NCI-H1436 (cell line): ENCODE results near the gene ZNF385B.

ENCODE experiments used
- DNase-seq: peaks from one replicate; lab custom pipeline; 2025; lab: John Stamatoyannopoulos, UW

The ZNF385B gene

GRCh38 chr2:179581605-179582004, 279.8 kb downstream of the ZNF385B start:
- DNase-seq, result no peak

GRCh38 chr2:179580378-179581146, 280.9 kb downstream of the ZNF385B start:
- DNase-seq, result no peak

- DNase-seq, result no peak
Observed at GRCh38 chr2:179579800-179580199, 281.6 kb downstream of the ZNF385B start.

DNA sequence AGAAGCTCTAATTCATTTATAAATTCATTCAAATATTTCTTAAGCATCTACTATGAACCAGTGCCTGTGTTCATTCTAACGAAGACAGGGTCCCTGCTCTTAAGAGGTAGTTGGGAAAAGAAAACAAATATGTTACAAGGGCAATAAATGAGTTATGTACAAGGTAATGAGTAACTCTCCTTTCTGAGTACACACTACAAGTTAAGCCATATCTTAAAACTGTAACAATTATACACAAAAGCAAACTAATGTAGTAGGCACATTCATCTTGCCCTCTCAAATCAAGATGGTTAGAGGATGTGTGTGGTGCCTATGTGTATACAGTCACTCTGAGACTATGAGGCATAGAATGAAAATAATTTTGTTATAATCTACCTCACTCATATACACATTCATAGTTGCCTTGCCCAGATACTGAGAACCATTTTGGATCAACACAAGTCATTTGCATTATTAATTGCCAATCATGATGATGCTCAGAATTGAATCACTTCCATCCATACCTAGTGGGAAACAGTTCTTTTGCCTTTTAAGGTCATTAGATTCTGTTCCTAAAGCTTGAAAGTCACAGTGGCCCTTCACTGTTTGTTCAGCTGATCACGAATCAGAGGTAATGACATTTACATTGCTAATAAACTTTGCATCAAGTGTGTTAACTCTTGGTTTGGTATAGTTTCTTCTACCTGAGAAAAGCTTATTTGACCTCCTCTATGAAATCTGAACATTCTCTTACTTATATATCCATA, 283.1 kb downstream of the ZNF385B start:
- no peak for DNase-seq

DNA sequence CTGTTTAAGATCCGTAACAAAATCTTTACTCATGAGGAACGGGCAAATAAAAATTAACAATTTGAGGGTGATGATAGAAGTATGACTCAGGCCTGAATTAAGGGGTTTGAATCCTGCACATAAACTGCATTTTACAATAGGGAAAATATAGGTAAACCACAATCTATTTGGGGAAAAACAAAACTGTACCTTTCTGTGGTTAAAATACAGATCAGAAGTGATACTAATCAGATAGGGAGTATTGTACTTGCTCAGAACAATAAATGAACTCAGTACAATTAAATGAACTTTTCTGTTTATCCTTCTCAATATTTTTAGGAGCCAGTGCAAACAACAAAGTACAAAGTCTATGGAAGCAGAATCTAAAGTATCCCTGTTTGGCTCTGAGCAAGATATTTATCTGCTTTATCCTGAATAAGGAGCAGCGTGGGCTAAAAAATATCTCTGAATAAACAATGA, 287.3 kb downstream of the ZNF385B start:
- no peak for DNase-seq

GRCh38 chr2:179572544-179572943, 288.9 kb downstream of the ZNF385B start:
- DNase-seq, result no peak

DNA sequence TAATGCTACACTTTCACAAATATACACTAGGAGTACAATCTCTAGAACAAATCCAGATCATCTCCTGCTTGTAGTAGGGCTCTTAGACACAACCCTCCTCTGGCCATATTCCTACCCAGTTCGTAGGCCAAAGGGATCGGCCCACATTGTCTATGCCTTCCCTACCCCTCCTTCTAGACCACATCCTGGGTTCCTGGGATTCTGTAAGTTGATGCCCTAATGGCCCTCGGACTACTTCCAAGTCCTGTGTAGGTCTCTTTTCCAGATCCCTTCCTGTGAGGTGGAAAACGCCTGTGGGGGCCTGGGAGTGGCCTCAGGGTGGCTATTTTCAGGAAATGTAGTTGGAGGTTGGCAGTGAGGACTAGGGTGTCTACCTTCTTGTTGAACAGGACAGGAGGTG, 289.7 kb downstream of the ZNF385B start:
- no peak for DNase-seq

DNA sequence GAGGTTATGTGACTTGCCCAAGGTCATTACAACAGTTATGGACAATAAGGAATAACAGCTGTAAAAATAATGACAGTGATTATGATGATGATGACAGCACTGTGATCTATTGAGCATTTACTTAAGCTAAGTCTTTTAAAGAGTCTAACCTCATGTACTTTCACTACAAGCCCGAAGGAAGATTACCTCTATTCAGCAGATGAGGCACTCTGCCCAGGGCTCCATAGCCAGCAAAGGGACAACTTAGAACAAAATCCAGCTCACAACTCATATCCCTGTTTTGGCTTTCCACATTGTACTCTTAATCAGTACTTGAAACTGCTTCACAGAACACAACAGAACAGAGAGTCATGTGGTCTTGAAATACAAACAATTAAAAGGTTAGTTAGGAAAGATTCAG, 290.2 kb downstream of the ZNF385B start:
- no peak for DNase-seq

GRCh38 chr2:179569831-179570233, 291.6 kb downstream of the ZNF385B start:
- DNase-seq, result no peak

DNA sequence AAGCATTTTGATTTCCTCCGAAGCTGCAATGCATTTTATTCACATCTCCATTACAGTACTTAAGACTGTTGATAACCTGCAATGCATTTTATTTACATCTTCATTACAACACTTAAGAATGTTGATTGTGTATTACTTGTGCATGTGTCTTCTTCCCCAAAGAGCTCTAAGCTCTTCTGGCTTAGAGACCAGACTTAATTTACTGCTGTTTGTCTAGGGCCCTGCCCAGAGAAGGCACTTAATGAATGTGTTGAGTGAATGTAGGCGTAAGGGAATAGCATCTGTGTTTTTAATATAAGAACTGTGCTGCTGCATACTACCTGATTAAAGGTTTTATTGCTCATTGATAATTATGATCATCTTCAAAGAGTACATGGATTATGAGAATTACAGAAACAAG, 295.6 kb downstream of the ZNF385B start:
- no peak for DNase-seq

DNA sequence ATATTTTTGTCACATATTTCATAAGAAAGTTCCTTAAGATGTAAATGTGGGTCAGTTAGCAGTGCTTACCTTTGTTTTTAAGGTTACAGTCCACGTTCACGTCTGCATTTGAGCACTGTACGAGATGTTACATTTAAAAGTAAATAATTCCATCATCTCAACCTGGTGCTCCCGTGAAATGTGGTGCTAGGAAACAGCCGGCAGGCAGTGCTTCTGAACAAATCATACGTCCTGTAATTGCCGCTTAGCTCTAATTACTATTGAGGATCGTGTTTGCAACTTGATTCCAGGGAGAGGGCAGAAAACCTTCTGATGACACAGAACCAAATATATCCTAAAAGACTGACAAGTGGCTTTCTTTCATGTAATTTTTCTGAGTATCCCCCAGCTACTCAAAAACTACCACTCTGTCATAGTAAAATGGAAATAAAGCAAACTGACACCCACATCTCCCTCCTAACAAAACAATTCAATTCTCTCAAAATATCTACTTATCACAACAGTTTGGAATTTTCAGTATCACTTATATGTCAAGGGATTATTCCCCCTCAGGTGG, 299.0 kb downstream of the ZNF385B start:
- peak; percentile 85 for DNase-seq

DNA sequence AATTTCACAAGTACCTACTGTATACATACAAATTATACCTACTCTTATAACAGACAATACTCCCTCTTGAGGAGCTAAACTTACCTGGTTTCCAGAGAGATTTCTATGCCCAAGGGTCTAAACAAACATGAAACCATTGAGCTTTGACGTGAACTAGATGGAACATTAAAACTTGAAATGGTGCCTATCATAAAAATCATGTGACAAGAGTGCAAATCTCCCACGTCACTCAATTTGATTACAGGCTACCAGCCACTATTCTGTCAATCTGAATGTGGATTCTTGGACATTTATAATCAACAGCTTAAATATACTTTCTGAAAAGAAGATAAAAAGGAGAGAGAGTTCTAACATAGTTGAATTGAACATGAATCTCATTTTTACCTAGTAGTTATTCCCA, 299.7 kb downstream of the ZNF385B start:
- DNase-seq, result peak; percentile 56

DNA sequence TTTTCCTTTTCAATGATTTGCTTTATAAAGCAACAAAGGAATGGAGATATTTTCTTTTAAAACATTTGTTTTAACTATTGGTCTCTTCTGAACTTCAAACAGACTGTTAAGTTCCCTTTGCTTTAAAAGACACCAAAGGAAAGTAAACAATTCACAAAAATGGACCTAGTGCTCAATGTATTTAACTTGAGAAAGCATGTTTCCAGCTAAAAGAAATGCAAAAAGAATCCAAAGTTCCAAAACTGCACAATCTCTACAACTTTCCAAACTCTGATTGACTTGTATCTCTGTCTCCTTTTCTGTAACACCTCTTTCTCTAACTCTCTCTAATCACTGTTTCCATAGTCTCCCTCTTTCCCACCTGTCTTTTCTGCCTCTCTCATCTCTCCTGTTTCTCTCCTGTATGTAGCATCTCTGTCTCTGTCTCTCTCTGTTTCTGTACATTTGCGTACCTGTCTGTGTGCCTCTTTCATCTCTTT, 301.1 kb downstream of the ZNF385B start:
- DNase-seq, result no peak

GRCh38 chr2:179559108-179559806, 302.2 kb downstream of the ZNF385B start:
- DNase-seq, result no peak

DNA sequence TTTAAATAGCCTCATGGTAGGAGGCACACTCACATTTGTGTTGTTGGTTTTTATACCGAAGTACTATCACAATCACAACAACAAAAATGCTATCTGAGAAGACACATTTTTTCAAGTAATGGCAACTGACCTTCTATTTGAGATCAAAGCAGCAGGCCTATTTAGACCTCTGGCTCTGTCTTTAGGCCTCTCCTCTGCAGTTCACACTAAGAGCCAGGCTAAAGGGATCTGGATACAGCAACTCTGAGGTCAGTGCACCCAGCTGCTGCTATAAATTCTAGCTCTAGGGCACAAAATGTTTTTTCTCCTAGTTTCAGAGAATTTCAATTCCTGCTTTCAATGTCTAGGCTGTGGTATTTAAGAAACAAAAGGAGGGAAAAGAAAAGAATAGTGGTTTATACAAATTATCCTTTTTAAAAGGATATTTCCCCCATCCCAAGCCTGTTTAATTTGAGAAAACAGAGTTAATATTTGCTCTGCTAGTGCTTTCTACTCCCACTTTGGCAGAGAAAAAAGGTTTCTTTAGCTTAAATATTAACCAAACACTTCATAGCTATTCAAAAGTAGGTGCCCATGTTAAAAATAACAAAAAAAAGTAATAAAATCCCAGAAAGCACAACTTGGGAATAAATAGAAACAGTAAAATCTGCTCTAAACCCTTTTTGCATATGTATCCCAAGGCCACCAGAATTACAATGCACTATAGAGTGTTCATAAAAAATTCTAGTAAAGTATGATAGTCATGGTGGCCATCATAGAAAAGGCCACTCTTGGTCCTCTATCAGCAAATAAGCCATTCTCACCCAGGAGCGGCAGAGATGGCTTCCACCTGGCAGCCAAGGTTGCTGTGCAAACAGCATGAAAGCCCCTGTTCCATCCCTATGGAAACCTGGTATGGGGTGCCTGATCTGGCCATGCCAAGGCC, 303.1 kb downstream of the ZNF385B start:
- no peak for DNase-seq

DNA sequence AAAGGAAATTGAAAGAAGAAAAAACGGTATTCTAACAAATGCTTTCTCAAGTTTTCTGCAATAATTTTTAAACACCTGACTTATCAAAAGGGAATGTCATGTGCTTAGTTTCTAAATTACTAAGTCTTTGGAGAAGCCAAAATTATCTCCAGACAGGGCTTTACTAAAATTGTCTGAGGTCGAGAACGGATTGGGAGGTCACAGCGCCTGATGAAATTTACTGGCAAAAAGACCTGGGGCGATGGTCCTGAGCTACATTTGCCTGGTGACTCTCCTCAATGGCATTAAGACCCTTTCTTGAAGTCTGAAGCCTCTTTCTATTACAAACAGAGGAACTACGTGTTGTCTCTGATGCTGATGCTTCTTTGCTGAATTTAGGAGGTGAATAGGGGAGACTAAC, 305.0 kb downstream of the ZNF385B start:
- DNase-seq, result no peak

GRCh38 chr2:179555691-179556283, 305.6 kb downstream of the ZNF385B start:
- no peak for DNase-seq

GRCh38 chr2:179554639-179555386, 306.6 kb downstream of the ZNF385B start:
- DNase-seq, result no peak

DNA sequence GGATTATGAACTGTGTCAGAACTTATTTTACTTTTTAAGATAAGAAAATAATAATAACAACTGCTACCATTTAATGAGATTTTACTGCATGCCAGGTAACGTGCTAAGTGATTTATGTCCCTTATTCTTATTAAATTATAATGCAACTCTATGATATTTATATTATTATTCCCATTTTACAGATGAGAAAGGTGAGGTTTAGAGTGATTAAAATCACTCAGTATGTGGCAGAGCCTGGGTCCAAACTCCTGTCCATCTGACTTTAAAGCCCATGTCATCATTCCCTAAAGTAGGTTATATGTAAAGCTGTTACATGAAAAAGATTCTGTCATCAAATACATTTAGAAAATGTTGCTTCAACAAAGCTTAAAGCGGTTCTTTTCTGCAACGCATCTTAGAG, 308.0 kb downstream of the ZNF385B start:
- DNase-seq, result no peak

DNA sequence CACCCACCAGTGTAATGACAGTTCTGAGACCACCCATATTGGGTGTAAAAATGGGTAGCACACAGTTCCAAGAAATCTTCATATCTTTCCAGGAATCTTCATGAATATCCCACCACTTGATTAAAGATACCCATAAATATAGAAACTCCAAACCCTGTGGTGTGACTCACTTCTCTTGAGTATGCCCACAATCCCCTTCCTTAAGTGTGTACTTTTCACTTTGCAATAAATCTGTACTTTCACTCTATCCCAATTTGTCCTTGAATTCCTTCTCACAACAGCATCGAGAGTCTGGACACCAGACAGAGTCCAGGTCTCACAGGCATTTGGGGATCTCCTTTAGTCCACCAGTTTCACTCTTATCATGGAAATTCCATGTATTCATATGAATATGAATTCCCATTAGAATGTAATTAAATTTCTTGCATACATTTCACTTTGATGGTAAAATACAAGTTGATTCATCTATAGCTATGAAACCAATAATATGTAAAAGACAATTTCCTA, 309.8 kb downstream of the ZNF385B start:
- DNase-seq, result no peak
